GM19372 (cell line): ENCODE data around the gene UBE2D2.
"Not testable (repeated sequence)": the region's sequence is repeated elsewhere in the genome, so short reads cannot be mapped to it uniquely, and the experiment has no call there.

Experiments used
- ATAC-seq: cut with Tn5 transposase; IDR thresholded peaks from one replicate; pipeline ENCODE4 v1.9.1; 2021; ENCODE audit warnings: mild to moderate bottlenecking, low read depth, moderate library complexity; ENCODE audit not compliant: unreplicated experiment

The UBE2D2 gene

GRCh38 chr5:139546593-139546992 is 14.5 kb upstream of the UBE2D2 start:
- not testable (repeated sequence) for ATAC-seq

- no peak for ATAC-seq
Measured at GRCh38 chr5:139549162-139549894, 11.8 kb upstream of the UBE2D2 start.

- ATAC-seq = not testable (repeated sequence)
Measured at GRCh38 chr5:139550051-139550872, 10.9 kb upstream of the UBE2D2 start.

GRCh38 chr5:139551191-139551889 is 9.8 kb upstream of the UBE2D2 start:
- no peak for ATAC-seq

- no peak for ATAC-seq
Measured at GRCh38 chr5:139552893-139553575, 8.1 kb upstream of the UBE2D2 start.

GRCh38 chr5:139554264-139554663 is 6.9 kb upstream of the UBE2D2 start:
- no peak for ATAC-seq

GRCh38 chr5:139557811-139558210 is 3.3 kb upstream of the UBE2D2 start:
- ATAC-seq = no peak

- ATAC-seq = peak; percentile 16
Measured at GRCh38 chr5:139561655-139562451, 714 bp downstream of the UBE2D2 start.

- no peak for ATAC-seq
Measured at GRCh38 chr5:139562847-139563246, 1.7 kb downstream of the UBE2D2 start.

- peak; percentile 36 for ATAC-seq
Measured at GRCh38 chr5:139565411-139566305, 4.5 kb downstream of the UBE2D2 start.

- ATAC-seq = no peak
Measured at GRCh38 chr5:139566611-139567010, 5.5 kb downstream of the UBE2D2 start.

- no peak for ATAC-seq
Measured at GRCh38 chr5:139569270-139569955, 8.3 kb downstream of the UBE2D2 start.

- no peak for ATAC-seq
Measured at GRCh38 chr5:139571543-139571942, 10.4 kb downstream of the UBE2D2 start.

- ATAC-seq = no peak
Measured at GRCh38 chr5:139571966-139572365, 10.8 kb downstream of the UBE2D2 start.

GRCh38 chr5:139574641-139575312 is 13.6 kb downstream of the UBE2D2 start:
- no peak for ATAC-seq

GRCh38 chr5:139575313-139575646 is 14.1 kb downstream of the UBE2D2 start:
- ATAC-seq = no peak

- ATAC-seq = no peak
Measured at GRCh38 chr5:139575751-139576150, 14.6 kb downstream of the UBE2D2 start.
